IMR-90 (cell line): ENCODE data around the gene RHOBTB3.

Source experiments
- BHLHE40 ChIP-seq: fragments of 150-350 bp; IDR thresholded peaks from 2 replicates; pipeline ENCODE4 v1.6.1; 2016; ENCODE audit warnings: mild to moderate bottlenecking, low read depth, low read length
- CEBPB ChIP-seq: IDR thresholded peaks from 2 replicates; pipeline ENCODE4 v1.6.1; 2012; ENCODE audit warnings: low read depth, low read length, improper control_type of control experiment
- MAZ ChIP-seq: IDR thresholded peaks from 2 replicates; pipeline ENCODE4 v1.6.1; 2012; ENCODE audit warnings: low read depth, mild to moderate bottlenecking, low read length, improper control_type of control experiment, moderate library complexity, borderline replicate concordance
- MXI1 ChIP-seq: IDR thresholded peaks from 2 replicates; pipeline ENCODE4 v1.6.1; 2012; ENCODE audit warnings: low read depth, mild to moderate bottlenecking, low read length, moderate library complexity, borderline replicate concordance
- POLR2A ChIP-seq: IDR thresholded peaks from 2 replicates; pipeline ENCODE4 v1.6.1; 2012; ENCODE audit warnings: mild to moderate bottlenecking, low read depth, low read length
- RAD21 ChIP-seq: IDR thresholded peaks from 2 replicates; pipeline ENCODE4 v1.6.1; 2012; ENCODE audit warnings: low read length, improper control_type of control experiment
- RCOR1 ChIP-seq: IDR thresholded peaks from 2 replicates; pipeline ENCODE4 v1.6.1; 2012; ENCODE audit warnings: mild to moderate bottlenecking, low read length, improper control_type of control experiment; ENCODE audit not compliant: insufficient replicate concordance
- RFX5 ChIP-seq: IDR thresholded peaks from 2 replicates; pipeline ENCODE4 v1.8.0; 2012; ENCODE audit warnings: low read depth, mild to moderate bottlenecking, low read length, moderate library complexity
- TF ChIP-seq, protein P1 (sequence below): conservative IDR thresholded peaks from 2 replicates; pipeline ENCODE4 v1.5.1; 2012; ENCODE audit warnings: mild to moderate bottlenecking, low read depth, low read length, improper control_type of control experiment

- TF ChIP-seq MXI1 (no peak), RFX5 (no peak), RCOR1 (no peak), CEBPB (no peak), MAZ (no peak), POLR2A (no peak), RAD21 (no peak), BHLHE40 (no peak)
- TF ChIP-seq, protein P1, sequence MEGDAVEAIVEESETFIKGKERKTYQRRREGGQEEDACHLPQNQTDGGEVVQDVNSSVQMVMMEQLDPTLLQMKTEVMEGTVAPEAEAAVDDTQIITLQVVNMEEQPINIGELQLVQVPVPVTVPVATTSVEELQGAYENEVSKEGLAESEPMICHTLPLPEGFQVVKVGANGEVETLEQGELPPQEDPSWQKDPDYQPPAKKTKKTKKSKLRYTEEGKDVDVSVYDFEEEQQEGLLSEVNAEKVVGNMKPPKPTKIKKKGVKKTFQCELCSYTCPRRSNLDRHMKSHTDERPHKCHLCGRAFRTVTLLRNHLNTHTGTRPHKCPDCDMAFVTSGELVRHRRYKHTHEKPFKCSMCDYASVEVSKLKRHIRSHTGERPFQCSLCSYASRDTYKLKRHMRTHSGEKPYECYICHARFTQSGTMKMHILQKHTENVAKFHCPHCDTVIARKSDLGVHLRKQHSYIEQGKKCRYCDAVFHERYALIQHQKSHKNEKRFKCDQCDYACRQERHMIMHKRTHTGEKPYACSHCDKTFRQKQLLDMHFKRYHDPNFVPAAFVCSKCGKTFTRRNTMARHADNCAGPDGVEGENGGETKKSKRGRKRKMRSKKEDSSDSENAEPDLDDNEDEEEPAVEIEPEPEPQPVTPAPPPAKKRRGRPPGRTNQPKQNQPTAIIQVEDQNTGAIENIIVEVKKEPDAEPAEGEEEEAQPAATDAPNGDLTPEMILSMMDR = no peak
Measured at GRCh38 chr5:95816341-95816740, 85.2 kb downstream of the RHOBTB3 start.
